Measurements from ENCODE around the gene RAB5B. TPM values are rescaled to one million over a fixed set of nuclear protein-coding genes. Genes with fewer than 3 reads are reported as not detected.
"Not testable (repeated sequence)": the region's sequence is repeated elsewhere in the genome, so short reads cannot be mapped to it uniquely, and the experiment has no call there.

Gene RAB5B
- total RNA-seq, 1 experiment from 2014 or later = 71.3 TPM

GRCh38 chr12:56014205-56014604 is 40.3 kb downstream of the RAB5B start:
- DNase-seq (ENCODE audit: low read depth) = peak; percentile 9

- DNase-seq (ENCODE audit: low read depth) = no peak
These were observed 43.3 kb downstream of the RAB5B start for GRCh38 chr12:56017181-56017580.

- no peak for DNase-seq (ENCODE audit: low read depth)
These were observed 44.5 kb downstream of the RAB5B start for GRCh38 chr12:56018356-56018755.

- no peak for DNase-seq (ENCODE audit: low read depth)
These were observed 46.7 kb downstream of the RAB5B start, which contains the start of gene IKZF4 for GRCh38 chr12:56020423-56021184. Gene IKZF4, plus strand, starts transcription at chr12:56021043. Its CDS starts 451 bp downstream, at chr12:56021494.

- DNase-seq (ENCODE audit: low read depth) = no peak
These were observed 48.1 kb downstream of the RAB5B start for GRCh38 chr12:56021889-56022497.

GRCh38 chr12:56028511-56029165 is 54.8 kb downstream of the RAB5B start:
- no peak for DNase-seq (ENCODE audit: low read depth)

GRCh38 chr12:56029166-56029519 is 55.3 kb downstream of the RAB5B start:
- peak; percentile 47 for DNase-seq (ENCODE audit: low read depth)

GRCh38 chr12:56029666-56030293 is 55.9 kb downstream of the RAB5B start:
- peak; percentile 57 for DNase-seq (ENCODE audit: low read depth)

- DNase-seq (ENCODE audit: low read depth) = no peak
These were observed 58.1 kb downstream of the RAB5B start for GRCh38 chr12:56031987-56032386.

GRCh38 chr12:56034586-56035332 is 60.9 kb downstream of the RAB5B start:
- no peak for DNase-seq (ENCODE audit: low read depth)

- DNase-seq (ENCODE audit: low read depth) = no peak
These were observed 63.3 kb downstream of the RAB5B start for GRCh38 chr12:56037161-56037560.

- no peak for DNase-seq (ENCODE audit: low read depth)
These were observed 64.3 kb downstream of the RAB5B start for GRCh38 chr12:56038022-56038655.

GRCh38 chr12:56040151-56040550 is 66.3 kb downstream of the RAB5B start:
- peak; percentile 53 for DNase-seq (ENCODE audit: low read depth)

GRCh38 chr12:56040963-56041551 is 67.2 kb downstream of the RAB5B start:
- no peak for DNase-seq (ENCODE audit: low read depth)

GRCh38 chr12:56041552-56042429 is 67.9 kb downstream of the RAB5B start, which contains the start of gene RPS26:
Gene RPS26, plus strand, starts transcription at chr12:56041918. Its CDS starts 249 bp downstream, at chr12:56042167.
- DNase-seq (ENCODE audit: low read depth) = peak; percentile 99

- not testable (repeated sequence) for DNase-seq (ENCODE audit: low read depth)
These were observed 68.5 kb downstream of the RAB5B start for GRCh38 chr12:56042430-56042813.

- DNase-seq (ENCODE audit: low read depth) = no peak
These were observed 69.0 kb downstream of the RAB5B start for GRCh38 chr12:56042843-56043242.

All from M059J (cell line).